Activated T-cell treated with anti-CD3 and anti-CD28 coated beads, Interleukin-2, amount 50 U/mL, for 4 hours (primary cell): ENCODE measurements around the gene FAM89B. TPM values are rescaled to one million over a fixed set of nuclear protein-coding genes. Genes with fewer than 3 reads are reported as not detected.
"Not testable (repeated sequence)": the region's sequence is repeated elsewhere in the genome, so short reads cannot be mapped to it uniquely, and the experiment has no call there.

Source experiments
- ATAC-seq, 2 donors: fragments of 200-7000 bp; cut with Tn5 transposase; one replicate each; pipeline ENCODE4 v1.10.0; 2021
- DNase-seq: peaks from one replicate; pipeline ENCODE4 v3.0.0-alpha.2; 2020
- H3K27me3 Mint-ChIP-seq: one replicate; pipeline ENCODE4 v1.8.0; 2021; ENCODE audit warnings: low read depth, mixed read lengths
- H3K36me3 Mint-ChIP-seq: one replicate; pipeline ENCODE4 v1.8.0; 2022; ENCODE audit warnings: mixed read lengths; ENCODE audit not compliant: insufficient read depth
- H3K4me1 Mint-ChIP-seq: one replicate; pipeline ENCODE4 v1.8.0; 2021; ENCODE audit warnings: low read depth, mixed read lengths
- H3K4me3 Mint-ChIP-seq: one replicate; pipeline ENCODE4 v1.8.0; 2021; ENCODE audit warnings: mild to moderate bottlenecking, moderate library complexity, mixed read lengths
- H3K9me3 Mint-ChIP-seq: one replicate; pipeline ENCODE4 v1.8.0; 2021; ENCODE audit warnings: mixed read lengths
- total RNA-seq, 3 donors: library from RNA; stranded (reverse); gene quantifications; one replicate each; pipeline ENCODE4 v1.2.1, GENCODE V29; 2021

FAM89B gene
- total RNA-seq, 3 donors from 2014 or later = 27.4 to 32.0 (median 28.6) TPM

- Mint-ChIP-seq H3K36me3 (no peaks in the 10 kb centered on the region), H3K4me3 (peak within 1 kb of the TSS; percentile 81), H3K9me3 (no peaks in the 10 kb centered on the region), H3K4me1 (peaks cover 57% of the 10 kb centered on the region), H3K27me3 (no peaks in the 10 kb centered on the region)
- ATAC-seq (peak; percentile 36 to 41), DNase-seq (peak; percentile 33)
Observed at GRCh38 chr11:65558002-65558929, 14.1 kb upstream of the FAM89B start, which contains the start of gene LTBP3. Gene LTBP3, minus strand, starts transcription at chr11:65558359. Its CDS starts 400 bp downstream, at chr11:65557959.

DNA sequence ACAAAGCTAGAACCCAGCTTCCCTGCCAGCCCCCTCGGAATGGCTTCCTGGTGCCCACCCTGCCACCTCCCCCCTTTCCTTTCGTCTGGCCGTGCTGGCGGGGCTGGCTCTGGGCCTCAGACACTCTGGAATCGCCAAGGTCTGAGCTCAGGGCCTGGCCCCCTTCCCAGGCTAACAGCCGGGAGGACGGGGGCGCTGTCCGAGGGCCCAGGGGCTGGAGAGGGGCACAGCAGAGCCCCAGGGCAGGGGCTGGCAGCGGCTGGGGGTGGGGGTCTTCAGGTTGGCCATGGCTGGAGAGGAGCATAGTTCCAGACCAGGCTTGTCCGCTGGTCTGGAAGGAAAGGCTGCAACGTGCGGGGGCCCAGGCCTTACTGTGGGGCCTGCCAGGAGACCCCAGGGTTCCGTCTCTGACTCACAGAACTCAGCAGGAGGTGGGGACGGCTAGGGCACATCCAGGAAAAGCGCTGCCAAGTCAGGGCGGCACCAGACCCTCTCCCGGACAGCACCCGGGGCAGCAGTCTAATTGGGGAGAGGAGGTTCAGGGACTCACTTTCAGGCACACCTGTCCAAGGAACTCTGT lies 13.3 kb upstream of the FAM89B start:
- ATAC-seq (no peak), DNase-seq (no peak)
- no peaks in the 10 kb centered on the region for H3K27me3 Mint-ChIP-seq
- peaks cover 60% of the 10 kb centered on the region for H3K4me1 Mint-ChIP-seq
- H3K36me3 Mint-ChIP-seq = no peaks in the 10 kb centered on the region
- H3K4me3 Mint-ChIP-seq = peak overlapping the region; percentile 65
- no peaks in the 10 kb centered on the region for H3K9me3 Mint-ChIP-seq

DNA sequence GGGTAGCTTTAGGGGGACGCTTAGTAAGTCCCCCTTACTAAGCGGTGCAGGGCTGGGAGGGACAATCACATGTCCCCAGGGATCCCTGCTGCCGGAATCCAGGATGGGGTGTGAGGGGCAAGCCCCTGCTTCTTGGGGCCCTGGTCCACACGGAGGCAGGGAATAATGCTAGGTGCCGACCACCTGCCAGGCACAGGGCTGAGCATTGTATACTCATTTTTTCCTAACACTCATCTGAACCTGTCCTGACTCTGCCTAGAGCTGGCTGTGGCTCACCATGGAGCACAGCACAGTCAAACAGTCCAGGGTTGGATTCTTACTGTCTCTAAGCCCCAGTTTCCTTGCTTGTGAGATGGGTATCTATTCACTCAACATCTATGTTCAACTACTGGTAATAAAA lies 12.8 kb upstream of the FAM89B start:
- DNase-seq (no peak), ATAC-seq (peak; percentile 51 to 55)
- no peaks in the 10 kb centered on the region for H3K36me3 Mint-ChIP-seq
- peak overlapping the region; percentile 65 for H3K4me3 Mint-ChIP-seq
- no peaks in the 10 kb centered on the region for H3K27me3 Mint-ChIP-seq
- H3K4me1 Mint-ChIP-seq = peaks cover 57% of the 10 kb centered on the region
- no peaks in the 10 kb centered on the region for H3K9me3 Mint-ChIP-seq

DNA sequence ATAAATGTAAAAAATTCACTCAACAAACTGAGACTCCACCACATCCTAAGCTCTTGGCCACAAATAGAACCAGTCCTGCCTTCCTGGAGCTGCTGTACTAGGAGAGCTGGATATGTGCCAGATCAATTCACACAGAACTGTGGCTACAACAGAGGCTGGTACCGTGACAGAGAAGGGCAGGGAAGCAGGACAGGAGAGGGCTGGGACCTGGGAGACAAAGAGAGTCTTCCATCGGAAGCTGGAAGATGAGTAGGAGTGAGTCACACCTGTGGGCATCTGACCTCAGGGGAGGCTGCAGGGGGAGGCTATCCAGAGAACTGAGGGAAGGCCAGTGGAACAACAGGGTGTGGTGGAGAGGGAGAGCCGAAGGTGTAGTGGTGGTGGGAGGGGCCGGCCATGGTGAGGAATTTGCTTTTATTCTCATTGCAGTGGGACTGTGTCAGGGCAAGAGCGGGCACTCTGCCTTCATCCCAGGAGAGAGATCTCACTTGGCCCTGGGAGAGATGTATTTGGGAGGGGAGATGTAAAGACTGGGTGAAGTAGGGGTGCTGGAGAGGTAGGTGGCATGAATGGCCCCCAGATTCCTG lies 12.3 kb upstream of the FAM89B start:
- no peaks in the 10 kb centered on the region for H3K36me3 Mint-ChIP-seq
- H3K9me3 Mint-ChIP-seq = no peaks in the 10 kb centered on the region
- peak overlapping the region; percentile 19 for H3K4me3 Mint-ChIP-seq
- no peak for ATAC-seq
- H3K27me3 Mint-ChIP-seq = no peaks in the 10 kb centered on the region
- peaks cover 55% of the 10 kb centered on the region for H3K4me1 Mint-ChIP-seq
- no peak for DNase-seq

- ATAC-seq = no peak
- no peak for DNase-seq
- Mint-ChIP-seq H3K9me3 (no peaks in the 10 kb centered on the region), H3K4me3 (no peak overlapping the region), H3K4me1 (peaks cover 55% of the 10 kb centered on the region), H3K36me3 (no peaks in the 10 kb centered on the region), H3K27me3 (no peaks in the 10 kb centered on the region)
Observed at GRCh38 chr11:65560555-65561418, 11.6 kb upstream of the FAM89B start.

DNA sequence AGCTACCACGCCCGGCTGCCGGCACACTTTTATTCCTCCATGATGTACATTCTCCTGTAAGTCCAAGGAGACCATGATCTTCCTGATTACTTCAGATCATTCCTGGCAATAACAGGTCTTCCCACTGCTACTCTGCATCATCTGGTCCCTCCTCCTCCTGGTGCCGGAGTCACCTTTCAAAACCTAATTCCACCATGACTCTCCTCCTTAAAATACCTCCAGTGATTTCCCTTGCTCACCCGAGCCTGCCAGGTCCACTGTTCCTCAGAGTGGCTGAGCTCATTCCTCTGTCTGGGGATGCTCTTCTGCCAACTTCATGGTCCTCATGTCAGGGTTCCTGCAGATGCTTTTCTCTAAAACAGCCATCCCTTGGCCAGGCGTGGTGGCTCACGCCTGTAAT lies 10.3 kb upstream of the FAM89B start:
- H3K27me3 Mint-ChIP-seq = no peaks in the 10 kb centered on the region

DNA sequence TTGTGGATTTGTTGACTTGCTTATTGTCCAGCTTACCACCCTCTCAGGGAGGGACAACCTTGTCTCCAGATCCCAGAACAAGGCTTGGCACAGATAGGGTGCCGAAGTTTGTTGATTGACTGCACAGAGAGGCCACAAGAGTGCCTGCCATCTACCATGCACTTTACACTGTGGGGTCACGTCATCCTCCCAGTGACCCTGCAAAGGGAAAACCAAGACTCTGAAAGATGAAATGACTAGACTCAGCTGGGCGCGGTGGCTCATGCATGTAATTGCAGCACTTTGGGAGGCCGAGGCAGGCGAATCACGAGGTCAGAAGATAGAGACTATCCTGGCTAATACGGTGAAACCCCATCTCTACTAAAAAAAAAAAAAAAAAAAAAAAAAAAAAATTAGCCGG lies 9.6 kb upstream of the FAM89B start:
- Mint-ChIP-seq H3K9me3 (no peaks in the 10 kb centered on the region), H3K4me3 (no peak overlapping the region), H3K27me3 (no peaks in the 10 kb centered on the region), H3K4me1 (peaks cover 55% of the 10 kb centered on the region), H3K36me3 (no peaks in the 10 kb centered on the region)
- no peak for ATAC-seq
- no peak for DNase-seq

More for the DNA sequence above, 10.3 kb upstream of the FAM89B start:
- ATAC-seq (no peak), DNase-seq (no peak)
- no peaks in the 10 kb centered on the region for H3K9me3 Mint-ChIP-seq
- H3K4me3 Mint-ChIP-seq = no peak overlapping the region
- peaks cover 57% of the 10 kb centered on the region for H3K4me1 Mint-ChIP-seq
- H3K36me3 Mint-ChIP-seq = no peaks in the 10 kb centered on the region

DNA sequence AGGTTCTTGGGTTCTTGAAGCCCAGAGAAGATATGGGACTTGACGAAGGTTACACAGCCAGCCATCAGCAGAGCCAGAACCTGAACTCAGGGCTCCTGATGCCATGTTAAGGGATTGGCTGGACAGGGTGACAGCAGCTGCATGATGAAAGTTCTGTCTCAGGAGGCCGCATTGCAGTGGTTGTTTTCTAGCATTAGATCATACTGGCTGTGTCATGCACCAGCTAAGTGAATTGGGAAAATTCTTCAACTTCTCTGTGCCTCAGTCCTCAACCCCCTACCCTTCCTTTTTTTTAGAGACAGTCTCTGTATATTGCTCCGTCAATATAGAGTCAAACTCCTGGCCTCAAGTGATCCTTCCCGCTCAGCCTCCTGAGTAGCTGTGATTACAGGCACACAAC lies 8.7 kb upstream of the FAM89B start:
- peaks cover 62% of the 10 kb centered on the region for H3K4me1 Mint-ChIP-seq
- no peak for ATAC-seq
- no peaks in the 10 kb centered on the region for H3K9me3 Mint-ChIP-seq
- no peaks in the 10 kb centered on the region for H3K27me3 Mint-ChIP-seq
- DNase-seq = no peak
- peaks cover 3% of the 10 kb centered on the region for H3K36me3 Mint-ChIP-seq
- H3K4me3 Mint-ChIP-seq = no peak overlapping the region

DNA sequence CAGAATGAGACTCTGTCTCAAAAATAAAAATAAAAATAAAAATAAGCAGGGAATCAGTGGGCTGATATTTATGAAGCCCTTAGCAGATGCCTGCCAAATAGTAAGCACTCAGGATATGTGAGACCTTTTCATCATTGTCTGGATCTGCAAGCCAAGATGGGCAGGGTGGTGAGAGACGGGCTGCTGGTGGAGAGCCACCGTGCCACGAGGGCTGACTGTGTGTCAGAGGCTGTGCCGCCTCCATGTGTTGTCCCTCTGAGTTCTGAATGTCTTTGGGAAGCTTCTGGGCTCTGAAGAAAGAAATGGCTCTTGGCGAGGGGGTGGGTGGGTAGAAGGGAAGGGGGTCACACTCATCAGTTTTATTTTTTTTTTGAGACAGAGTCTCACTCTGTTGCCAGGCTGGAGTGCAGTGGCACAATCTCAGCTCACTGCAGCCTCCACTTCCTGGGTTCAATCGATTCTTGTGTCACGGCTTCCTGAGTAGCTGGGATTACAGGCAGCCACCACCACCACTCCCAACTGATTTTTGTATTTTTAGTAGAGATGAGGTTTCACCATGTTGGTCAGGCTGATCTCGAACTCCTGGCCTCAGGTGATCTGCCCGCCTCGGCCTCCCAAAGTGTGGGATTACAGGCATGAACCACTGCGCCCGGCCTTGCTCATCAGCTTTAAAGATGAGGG lies 7.3 kb upstream of the FAM89B start:
- H3K9me3 Mint-ChIP-seq, DNase-seq, H3K36me3 Mint-ChIP-seq, H3K4me3 Mint-ChIP-seq, ATAC-seq, H3K27me3 Mint-ChIP-seq: not testable (repeated sequence)
- peaks cover 59% of the 10 kb centered on the region for H3K4me1 Mint-ChIP-seq

DNA sequence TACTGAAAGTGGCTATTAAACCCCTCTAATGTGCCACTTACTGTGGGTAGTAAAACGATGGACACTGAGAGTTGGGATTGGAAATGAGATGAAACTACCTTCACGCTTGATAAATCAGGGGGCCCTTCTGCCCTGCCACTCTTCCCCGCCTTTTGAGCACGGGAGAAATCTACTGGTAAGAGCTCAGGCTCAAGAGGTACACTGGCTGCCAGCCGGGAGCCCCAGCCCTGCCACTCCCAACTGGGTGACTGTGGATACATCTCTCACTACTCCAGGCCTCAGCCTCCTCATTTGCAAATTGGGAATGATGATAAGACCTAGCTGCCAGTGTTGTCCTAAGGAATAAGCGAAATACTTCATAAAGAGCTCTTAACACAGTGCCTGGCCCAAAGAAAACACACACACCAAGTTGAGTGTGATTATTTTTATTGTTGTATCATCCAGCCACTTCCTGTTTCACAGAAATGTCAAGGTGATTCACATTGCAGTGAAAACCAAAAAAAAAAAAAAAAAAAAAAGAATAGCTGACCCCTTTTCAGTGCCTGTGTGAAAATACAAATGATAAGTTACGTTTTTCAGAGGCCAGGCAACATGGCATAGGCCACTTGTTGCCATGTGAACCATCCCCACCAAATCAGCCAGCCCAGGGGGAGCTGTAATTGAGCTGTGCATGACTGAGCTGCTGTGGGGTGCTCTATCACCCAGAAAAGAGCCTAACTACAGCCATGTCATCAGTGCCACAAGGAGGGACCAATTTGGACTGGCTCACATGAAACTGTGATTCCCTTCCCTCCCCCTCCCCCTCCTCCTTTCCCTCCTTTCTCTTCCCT lies 6.5 kb upstream of the FAM89B start:
- Mint-ChIP-seq H3K27me3 (no peaks in the 10 kb centered on the region), H3K4me1 (peaks cover 55% of the 10 kb centered on the region), H3K36me3 (peaks cover 6% of the 10 kb centered on the region), H3K4me3 (peak overlapping the region; percentile 52), H3K9me3 (no peaks in the 10 kb centered on the region)
- DNase-seq = no peak
- ATAC-seq = no peak

GRCh38 chr11:65569164-65569972 lies 3.0 kb upstream of the FAM89B start:
- H3K4me1 Mint-ChIP-seq = peaks cover 66% of the 10 kb centered on the region
- ATAC-seq = peak; percentile 30 to 37
- H3K36me3 Mint-ChIP-seq = peaks cover 14% of the 10 kb centered on the region
- H3K4me3 Mint-ChIP-seq = peak overlapping the region; percentile 99
- no peaks in the 10 kb centered on the region for H3K27me3 Mint-ChIP-seq
- H3K9me3 Mint-ChIP-seq = no peaks in the 10 kb centered on the region
- DNase-seq = no peak
